Omental fat pad (tissue), 4 donors: ENCODE results near the gene CKAP4. TPM values are rescaled to one million over a fixed set of nuclear protein-coding genes. Genes with fewer than 3 reads are reported as not detected.

Source experiments
- ATAC-seq: fragments of 150-250 bp; one replicate; pipeline ENCODE4 v1.9.1; 2016; ENCODE audit warnings: mild to moderate bottlenecking, moderate library complexity; ENCODE audit not compliant: low FRiP score
- DNase-seq: peaks from one replicate; pipeline ENCODE4 v3.0.0-alpha.2; 2019; ENCODE audit warnings: low spot score
- CTCF ChIP-seq, 3 donors: fragments of 450-650 bp; IDR thresholded peaks; one replicate each; pipeline ENCODE4 v1.5.1; 2016 to 2017; ENCODE audit warnings: antibody characterized with exemption in 3 of 3, mild to moderate bottlenecking in 3 of 3, moderate library complexity in 2 of 3
- total RNA-seq, 4 donors: library from RNA; depleted of rRNA; stranded (reverse); fragments of >200 nt; gene quantifications; one replicate each; pipeline ENCODE4 v1.1.0, GENCODE V29; 2016

Gene CKAP4
- total RNA-seq, 4 donors from 2014 or later = 32.6 to 44.2 (median 33.5) TPM

GRCh38 chr12:106274575-106275121 lies 26.8 kb upstream of the CKAP4 start:
- TF ChIP-seq CTCF (IDR thresholded peaks at IDR 0.05) = no peak
- DNase-seq = no peak
- ATAC-seq = no peak

GRCh38 chr12:106274012-106274411 lies 26.2 kb upstream of the CKAP4 start:
- no peak for TF ChIP-seq CTCF (IDR thresholded peaks at IDR 0.05)
- DNase-seq (no peak), ATAC-seq (no peak)

- DNase-seq = no peak
- no peak for ATAC-seq
- TF ChIP-seq CTCF (IDR thresholded peaks at IDR 0.05) = no peak
Measured at GRCh38 chr12:106273491-106273890, 25.7 kb upstream of the CKAP4 start.

GRCh38 chr12:106271575-106272505 lies 24.0 kb upstream of the CKAP4 start:
- ATAC-seq (no peak), DNase-seq (no peak)
- TF ChIP-seq CTCF (IDR thresholded peaks at IDR 0.05) = no peak

GRCh38 chr12:106269150-106269771 lies 21.4 kb upstream of the CKAP4 start:
- DNase-seq (no peak), ATAC-seq (no peak)
- no peak for TF ChIP-seq CTCF (IDR thresholded peaks at IDR 0.05)

GRCh38 chr12:106267535-106267934 lies 19.7 kb upstream of the CKAP4 start:
- TF ChIP-seq CTCF (IDR thresholded peaks at IDR 0.05) = no peak
- no peak for DNase-seq
- ATAC-seq = no peak
